Astrocyte (in vitro differentiated cells and primary cell): Measurements from ENCODE around the gene WNT3. TPM values are rescaled to one million over a fixed set of nuclear protein-coding genes. Genes with fewer than 3 reads are reported as not detected.

ENCODE experiments used
- DNase-seq: peaks from one replicate; pipeline ENCODE4 v3.0.0-alpha.2; 2010; ENCODE audit warnings: low read depth
- FAIRE-seq: peaks from 2 replicates; lab custom pipeline; 2011; peaks lifted over from hg19 to GRCh38; lab: Jason Lieb, UNC
- H2AFZ ChIP-seq: 2 replicates; pipeline ENCODE4 v1.6.0; 2012; ENCODE audit warnings: low read depth, low read length, inconsistent platforms
- H3K27ac ChIP-seq: 2 replicates; pipeline ENCODE4 v1.5.1; 2011; ENCODE audit warnings: low read depth, low read length, inconsistent platforms
- H3K27me3 ChIP-seq: 2 replicates; pipeline ENCODE4 v1.6.0; 2011; ENCODE audit warnings: low read length, inconsistent platforms; ENCODE audit not compliant: insufficient read depth
- H3K36me3 ChIP-seq: 2 replicates; pipeline ENCODE4 v1.5.1; 2011; ENCODE audit warnings: low read length, inconsistent platforms; ENCODE audit not compliant: insufficient read depth
- H3K4me1 ChIP-seq: 2 replicates; pipeline ENCODE4 v1.5.1; 2011; ENCODE audit warnings: low read length, inconsistent platforms; ENCODE audit not compliant: insufficient read depth
- H3K4me2 ChIP-seq: 2 replicates; pipeline ENCODE4 v1.6.0; 2012; ENCODE audit warnings: low read length, inconsistent platforms
- H3K4me3 ChIP-seq: 2 replicates; pipeline ENCODE4 v1.5.1; 2011; ENCODE audit warnings: low read depth, mild to moderate bottlenecking, low read length, inconsistent platforms; ENCODE audit not compliant: insufficient read depth
- H3K79me2 ChIP-seq: 2 replicates; pipeline ENCODE4 v1.6.0; 2012; ENCODE audit warnings: mild to moderate bottlenecking, low read length, inconsistent platforms; ENCODE audit not compliant: insufficient read depth
- H3K9ac ChIP-seq: 2 replicates; pipeline ENCODE4 v1.6.0; 2012; ENCODE audit warnings: mild to moderate bottlenecking, low read length, inconsistent platforms
- H3K9me3 ChIP-seq: 2 replicates; pipeline ENCODE4 v1.5.1; 2012; ENCODE audit warnings: low read depth, mild to moderate bottlenecking, low read length, inconsistent platforms; ENCODE audit not compliant: insufficient read depth
- H4K20me1 ChIP-seq: 2 replicates; pipeline ENCODE4 v1.6.0; 2012; ENCODE audit warnings: low read length, inconsistent platforms; ENCODE audit not compliant: insufficient read depth
- H3K27ac Mint-ChIP-seq: one replicate; pipeline ENCODE4 v1.8.0; 2021; ENCODE audit warnings: mild to moderate bottlenecking, mixed read lengths; ENCODE audit not compliant: unreplicated experiment
- H3K27me3 Mint-ChIP-seq: one replicate; pipeline ENCODE4 v1.8.0; 2021; ENCODE audit warnings: low read depth, mixed read lengths; ENCODE audit not compliant: unreplicated experiment
- H3K36me3 Mint-ChIP-seq: one replicate; pipeline ENCODE4 v1.8.0; 2021; ENCODE audit warnings: low read depth, mixed read lengths; ENCODE audit not compliant: unreplicated experiment
- H3K4me1 Mint-ChIP-seq: one replicate; pipeline ENCODE4 v1.8.0; 2021; ENCODE audit warnings: low read depth, mixed read lengths; ENCODE audit not compliant: unreplicated experiment
- H3K4me3 Mint-ChIP-seq: one replicate; pipeline ENCODE4 v1.8.0; 2021; ENCODE audit warnings: mild to moderate bottlenecking, moderate library complexity, mixed read lengths; ENCODE audit not compliant: unreplicated experiment
- H3K9me3 Mint-ChIP-seq: one replicate; pipeline ENCODE4 v1.8.0; 2021; ENCODE audit warnings: mild to moderate bottlenecking, mixed read lengths; ENCODE audit not compliant: unreplicated experiment
- EZH2 ChIP-seq: IDR thresholded peaks from 2 replicates; pipeline ENCODE4 v1.6.1; 2012; ENCODE audit warnings: mild to moderate bottlenecking, low read length, inconsistent platforms; ENCODE audit not compliant: insufficient read depth
- total RNA-seq: library from RNA; stranded (reverse); gene quantifications from 2 replicates; pipeline ENCODE4 v1.2.1, GENCODE V29; 2021
- TF ChIP-seq, protein P1 (sequence below): IDR thresholded peaks from 2 replicates; pipeline ENCODE4 v1.5.1; 2011; ENCODE audit warnings: low read depth, mild to moderate bottlenecking, inconsistent platforms, low read length, moderate library complexity; ENCODE audit not compliant: insufficient read depth

The WNT3 gene
- total RNA-seq, 1 donor from 2014 or later: 2.4 TPM

- H3K9me3 ChIP-seq: no peaks in the 10 kb centered on the region
- Mint-ChIP-seq H3K36me3 (peaks cover 5% of the 10 kb centered on the region), H3K27ac (peak overlapping the region; percentile 80), H3K27me3 (no peaks in the 10 kb centered on the region), H3K4me3 (no peak overlapping the region), H3K4me1 (peaks cover 25% of the 10 kb centered on the region), H3K9me3 (no peaks in the 10 kb centered on the region)
- peaks cover 14% of the 10 kb centered on the region for H3K4me1 ChIP-seq
- no peak for TF ChIP-seq EZH2
- TF ChIP-seq, protein P1, sequence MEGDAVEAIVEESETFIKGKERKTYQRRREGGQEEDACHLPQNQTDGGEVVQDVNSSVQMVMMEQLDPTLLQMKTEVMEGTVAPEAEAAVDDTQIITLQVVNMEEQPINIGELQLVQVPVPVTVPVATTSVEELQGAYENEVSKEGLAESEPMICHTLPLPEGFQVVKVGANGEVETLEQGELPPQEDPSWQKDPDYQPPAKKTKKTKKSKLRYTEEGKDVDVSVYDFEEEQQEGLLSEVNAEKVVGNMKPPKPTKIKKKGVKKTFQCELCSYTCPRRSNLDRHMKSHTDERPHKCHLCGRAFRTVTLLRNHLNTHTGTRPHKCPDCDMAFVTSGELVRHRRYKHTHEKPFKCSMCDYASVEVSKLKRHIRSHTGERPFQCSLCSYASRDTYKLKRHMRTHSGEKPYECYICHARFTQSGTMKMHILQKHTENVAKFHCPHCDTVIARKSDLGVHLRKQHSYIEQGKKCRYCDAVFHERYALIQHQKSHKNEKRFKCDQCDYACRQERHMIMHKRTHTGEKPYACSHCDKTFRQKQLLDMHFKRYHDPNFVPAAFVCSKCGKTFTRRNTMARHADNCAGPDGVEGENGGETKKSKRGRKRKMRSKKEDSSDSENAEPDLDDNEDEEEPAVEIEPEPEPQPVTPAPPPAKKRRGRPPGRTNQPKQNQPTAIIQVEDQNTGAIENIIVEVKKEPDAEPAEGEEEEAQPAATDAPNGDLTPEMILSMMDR: no peak
- DNase-seq (peak; percentile 79), FAIRE-seq (peak; percentile 73)
- H2AFZ ChIP-seq: no peak overlapping the region
- no peak overlapping the region for H3K27ac ChIP-seq
- peak overlapping the region; percentile 58 for H3K4me2 ChIP-seq
- H3K27me3 ChIP-seq: no peaks in the 10 kb centered on the region
- H3K79me2 ChIP-seq: no peaks in the 10 kb centered on the region
- H4K20me1 ChIP-seq: no peaks in the 10 kb centered on the region
- H3K9ac ChIP-seq: no peak overlapping the region
- H3K36me3 ChIP-seq: no peaks in the 10 kb centered on the region
- no peak overlapping the region for H3K4me3 ChIP-seq
These were observed 75.8 kb downstream of the WNT3 start for GRCh38 chr17:46742565-46743270.

GRCh38 chr17:46741122-46741730 is 77.3 kb downstream of the WNT3 start:
- Mint-ChIP-seq H3K27ac (no peak overlapping the region), H3K9me3 (no peaks in the 10 kb centered on the region), H3K4me3 (no peak overlapping the region), H3K27me3 (no peaks in the 10 kb centered on the region), H3K4me1 (peaks cover 25% of the 10 kb centered on the region), H3K36me3 (peaks cover 5% of the 10 kb centered on the region)
- Histone ChIP-seq H3K27me3 (no peaks in the 10 kb centered on the region), H4K20me1 (no peaks in the 10 kb centered on the region), H3K79me2 (no peaks in the 10 kb centered on the region), H3K4me1 (peaks cover 14% of the 10 kb centered on the region), H3K4me2 (no peak overlapping the region), H3K4me3 (no peak overlapping the region), H3K9me3 (no peaks in the 10 kb centered on the region), H3K27ac (no peak overlapping the region), H3K9ac (no peak overlapping the region), H2AFZ (no peak overlapping the region), H3K36me3 (no peaks in the 10 kb centered on the region)
- no peak for TF ChIP-seq EZH2
- TF ChIP-seq, protein P1: no peak
- FAIRE-seq: no peak
- DNase-seq: no peak

GRCh38 chr17:46739982-46740381 is 78.5 kb downstream of the WNT3 start:
- TF ChIP-seq, protein P1: no peak
- no peak for TF ChIP-seq EZH2
- Histone ChIP-seq H3K27ac (no peak overlapping the region), H3K4me3 (no peak overlapping the region), H3K4me1 (peaks cover 14% of the 10 kb centered on the region), H3K4me2 (no peak overlapping the region), H3K27me3 (no peaks in the 10 kb centered on the region), H3K9me3 (no peaks in the 10 kb centered on the region), H4K20me1 (no peaks in the 10 kb centered on the region), H3K9ac (no peak overlapping the region), H3K36me3 (no peaks in the 10 kb centered on the region), H3K79me2 (no peaks in the 10 kb centered on the region), H2AFZ (no peak overlapping the region)
- Mint-ChIP-seq H3K36me3 (peaks cover 5% of the 10 kb centered on the region), H3K27me3 (no peaks in the 10 kb centered on the region), H3K4me3 (no peak overlapping the region), H3K4me1 (peaks cover 25% of the 10 kb centered on the region), H3K27ac (no peak overlapping the region), H3K9me3 (no peaks in the 10 kb centered on the region)
- FAIRE-seq: no peak
- no peak for DNase-seq
